ENCODE data around the gene CACNA2D3.
"Not testable (repeated sequence)": the region's sequence is repeated elsewhere in the genome, so short reads cannot be mapped to it uniquely, and the experiment has no call there.

CACNA2D3 gene

DNA sequence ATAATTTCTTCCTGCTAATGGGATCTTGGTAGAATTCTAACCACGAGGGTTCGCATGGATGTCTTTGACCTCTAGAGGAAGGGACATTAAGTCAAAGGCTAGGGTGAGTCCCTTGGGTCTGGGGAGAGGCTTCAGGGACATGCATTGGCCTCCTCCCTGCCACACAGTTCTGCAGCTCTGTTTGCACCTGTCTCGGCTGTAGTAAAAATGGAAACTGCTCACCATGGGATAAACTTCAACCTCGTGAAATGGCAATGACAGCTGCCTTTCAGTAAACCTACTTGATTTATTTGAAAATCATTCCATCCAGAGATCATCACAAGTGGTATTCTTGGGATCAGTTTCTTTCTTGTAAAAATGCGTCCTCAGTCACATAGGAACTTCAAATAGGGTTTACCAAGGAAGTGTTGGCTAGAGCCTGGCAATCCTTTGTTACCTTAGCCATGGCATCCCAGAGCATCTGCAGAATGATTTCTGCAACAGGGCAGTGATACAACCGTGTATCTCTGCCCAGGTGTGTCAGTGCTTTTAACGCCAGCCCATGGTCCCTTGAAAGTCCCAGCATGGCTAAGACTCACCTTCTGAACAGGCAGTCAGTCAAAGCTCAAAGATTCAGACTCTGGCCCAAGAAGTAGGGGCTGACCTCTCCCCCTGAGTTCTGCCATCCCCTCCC, 819.5 kb downstream of the CACNA2D3 start:
- FAIRE-seq: no peak

DNA sequence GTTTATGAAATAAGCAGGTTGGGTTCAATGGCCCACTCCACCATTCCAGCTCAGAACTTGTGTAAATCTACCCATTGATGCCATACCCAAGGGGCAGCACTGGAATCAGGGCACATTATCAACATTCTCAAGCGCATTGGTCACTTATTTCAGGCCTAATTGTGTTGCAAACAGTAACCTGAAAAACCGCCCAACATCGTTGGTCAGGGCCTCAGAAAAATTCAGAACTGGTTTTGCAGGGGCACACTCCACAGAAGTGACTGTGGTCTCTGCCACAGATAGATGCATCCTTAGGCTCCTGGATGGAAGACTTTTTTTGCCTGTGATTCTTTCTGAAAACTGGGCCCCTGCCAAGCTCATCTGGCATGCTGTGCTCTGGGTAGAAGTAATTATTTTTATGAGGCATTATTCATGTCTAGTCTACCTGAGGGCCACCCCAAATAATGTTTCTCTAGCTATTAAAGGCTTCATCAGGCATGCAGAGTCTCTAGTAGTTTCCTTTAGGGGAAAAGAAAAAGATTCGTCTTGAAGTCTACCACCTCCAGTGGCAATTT, 827.2 kb downstream of the CACNA2D3 start:
- no peak for FAIRE-seq

DNA sequence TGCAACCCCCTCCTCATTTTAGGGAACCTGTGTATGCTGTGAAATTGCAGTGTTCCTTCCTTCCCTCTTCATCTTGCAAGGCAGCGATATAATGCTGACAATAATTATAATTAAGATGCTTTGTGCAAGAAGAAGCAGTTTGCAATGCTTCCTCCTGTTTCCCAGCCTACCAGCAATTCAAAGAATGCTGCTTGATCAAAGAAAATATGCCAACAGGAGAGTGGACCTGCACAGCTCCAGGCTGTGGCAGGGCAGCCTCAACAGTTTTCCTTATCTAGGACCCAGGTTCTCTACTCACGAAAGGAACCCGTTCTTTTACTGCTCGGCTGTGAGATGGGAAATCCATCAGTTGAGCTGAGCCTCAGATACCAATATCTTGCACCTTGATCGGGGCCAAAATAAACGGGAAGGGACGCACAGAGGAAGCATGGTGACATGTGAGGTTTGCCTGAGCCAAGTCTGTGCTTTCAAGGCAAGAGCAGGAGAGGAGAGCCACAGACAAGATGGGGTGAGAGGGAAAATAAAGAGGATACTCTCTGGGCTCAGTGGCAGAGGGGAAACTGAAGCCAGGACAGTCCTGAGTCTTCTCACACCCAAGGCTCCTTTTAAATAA, 828.1 kb downstream of the CACNA2D3 start:
- FAIRE-seq: no peak

DNA sequence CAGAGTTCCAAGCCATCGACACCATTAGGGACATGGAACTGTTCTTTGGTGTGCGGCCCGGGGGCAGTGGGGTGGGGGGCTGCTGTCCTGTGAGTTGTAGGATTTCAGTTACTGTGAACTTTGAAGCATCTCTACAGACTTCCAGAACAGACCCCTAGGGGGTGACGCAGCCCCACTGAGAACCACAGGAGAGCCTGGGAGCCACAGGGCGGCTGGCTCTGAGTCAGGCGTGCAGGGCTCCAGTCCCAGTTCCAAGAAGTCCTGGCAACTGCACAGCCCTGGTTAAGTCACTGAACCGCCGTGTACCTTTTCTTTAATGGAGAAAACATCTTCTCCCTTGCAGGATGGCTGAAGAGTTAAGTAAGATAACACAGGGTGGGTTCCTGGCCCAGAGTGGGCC, 829.1 kb downstream of the CACNA2D3 start:
- FAIRE-seq: no peak

DNA sequence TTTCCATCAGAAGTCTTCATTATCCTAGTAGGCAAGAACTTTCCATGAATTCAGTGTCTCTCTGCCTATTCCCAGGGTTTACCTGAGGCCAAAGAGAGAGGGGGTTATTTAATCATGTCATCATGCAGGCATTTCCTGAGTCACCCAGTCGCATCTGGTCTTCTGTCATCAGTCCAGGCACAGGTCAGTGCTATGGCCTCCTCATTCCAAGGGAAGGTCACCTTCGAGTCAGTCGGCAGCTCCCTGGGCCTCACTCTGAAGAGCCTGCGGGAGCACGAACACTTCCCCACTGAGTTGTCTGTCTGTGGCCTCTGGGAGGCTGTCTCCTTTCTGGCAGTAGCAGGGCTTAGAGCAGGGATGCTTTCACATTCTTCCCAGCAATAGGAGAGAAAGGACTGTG, 831.7 kb downstream of the CACNA2D3 start:
- FAIRE-seq: no peak

DNA sequence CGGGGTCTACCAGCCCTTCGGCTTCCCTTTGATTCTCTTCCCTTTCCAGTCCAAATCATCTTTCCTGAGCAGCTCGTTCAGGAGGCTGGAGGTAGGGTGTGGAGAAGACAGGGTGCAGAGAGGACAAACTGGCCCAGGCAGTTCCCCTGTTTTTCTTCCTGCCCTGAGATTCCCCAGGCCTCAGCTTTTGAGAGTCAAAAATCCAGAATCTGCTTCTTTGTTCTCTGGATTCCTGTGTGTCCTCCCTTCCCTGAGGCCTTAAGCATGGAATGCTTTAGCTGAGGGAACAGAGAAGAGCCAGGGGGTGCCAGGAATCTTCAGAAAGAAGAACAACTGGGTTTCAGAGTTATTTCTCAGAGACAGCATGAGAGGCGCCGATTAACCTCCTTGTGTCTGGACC, 832.2 kb downstream of the CACNA2D3 start:
- FAIRE-seq: no peak

DNA sequence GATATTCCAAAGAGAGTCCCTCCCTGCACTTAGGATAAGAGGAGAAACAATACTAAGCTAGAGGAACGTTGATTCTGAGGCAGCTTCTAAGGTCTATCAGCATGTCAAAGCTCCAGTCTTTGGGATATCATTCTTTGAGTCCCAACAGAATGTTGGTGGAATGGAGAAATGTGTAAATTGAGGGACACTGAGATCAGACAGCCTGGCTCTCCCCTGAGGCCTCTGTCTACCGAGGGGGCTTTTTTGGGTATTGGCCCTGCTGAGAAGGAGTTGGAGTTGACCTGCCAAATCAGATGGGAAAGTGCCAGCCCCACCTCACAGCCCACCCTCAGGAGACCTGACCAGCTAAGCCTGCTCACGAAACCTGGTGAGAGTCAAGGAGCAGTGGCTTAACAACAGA, 833.1 kb downstream of the CACNA2D3 start:
- FAIRE-seq: no peak

DNA sequence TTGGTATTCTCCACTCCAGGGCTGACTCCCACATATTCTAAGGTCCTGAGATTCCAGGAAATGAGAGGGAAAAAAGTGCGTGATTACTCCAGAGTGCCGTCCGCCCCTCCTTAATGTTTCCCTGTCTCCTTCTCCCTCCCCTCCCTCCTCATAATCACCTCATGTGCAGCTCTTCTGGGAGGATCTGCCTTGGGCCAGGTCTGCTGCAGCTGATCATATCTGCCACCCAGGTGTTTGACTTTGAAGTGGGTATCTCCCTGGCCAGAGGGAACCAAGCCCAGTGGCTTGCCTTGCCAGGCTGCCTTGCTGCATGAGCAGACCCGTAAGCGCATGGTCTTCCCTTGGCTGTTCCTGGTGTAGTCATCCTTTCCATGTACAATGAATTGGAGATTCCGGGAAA, 833.6 kb downstream of the CACNA2D3 start:
- FAIRE-seq: no peak

DNA sequence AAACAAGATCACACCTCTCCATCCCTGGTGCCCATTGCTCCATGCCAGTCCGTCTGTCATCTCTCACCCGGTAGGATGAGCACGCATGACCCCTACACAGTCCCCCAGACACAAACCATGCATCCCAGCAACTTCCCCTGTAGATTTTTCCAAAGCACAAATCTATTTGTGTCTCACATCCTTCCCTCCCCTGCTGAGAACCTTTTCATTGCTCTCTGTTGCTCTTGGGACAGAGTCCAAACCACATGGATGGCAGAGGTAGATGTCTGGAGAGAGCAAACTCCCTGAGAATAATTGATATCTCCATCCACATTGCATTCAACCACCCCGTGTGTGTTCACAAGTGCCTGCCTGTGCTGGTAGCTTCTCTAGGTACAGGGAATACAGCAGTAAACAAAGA, 835.4 kb downstream of the CACNA2D3 start:
- FAIRE-seq: no peak

DNA sequence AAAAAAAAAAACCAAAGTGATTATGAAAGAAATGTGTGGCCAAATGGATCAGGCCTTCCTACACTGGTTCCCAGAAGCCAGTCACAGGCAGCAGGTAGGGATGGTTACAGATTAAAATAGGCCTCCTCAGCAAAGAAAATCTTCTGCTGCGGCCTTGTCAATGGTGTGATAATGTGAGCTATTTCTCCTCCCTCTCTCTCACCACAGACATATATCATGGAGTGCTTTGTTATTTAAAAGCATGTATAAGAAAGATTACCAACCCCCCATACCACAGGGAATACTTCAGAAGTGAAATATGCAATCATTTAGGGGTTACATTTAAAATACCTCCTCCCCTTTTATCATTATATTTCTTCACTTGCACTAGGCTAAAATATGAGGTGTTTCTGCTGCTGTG, 837.7 kb downstream of the CACNA2D3 start:
- FAIRE-seq: no peak

DNA sequence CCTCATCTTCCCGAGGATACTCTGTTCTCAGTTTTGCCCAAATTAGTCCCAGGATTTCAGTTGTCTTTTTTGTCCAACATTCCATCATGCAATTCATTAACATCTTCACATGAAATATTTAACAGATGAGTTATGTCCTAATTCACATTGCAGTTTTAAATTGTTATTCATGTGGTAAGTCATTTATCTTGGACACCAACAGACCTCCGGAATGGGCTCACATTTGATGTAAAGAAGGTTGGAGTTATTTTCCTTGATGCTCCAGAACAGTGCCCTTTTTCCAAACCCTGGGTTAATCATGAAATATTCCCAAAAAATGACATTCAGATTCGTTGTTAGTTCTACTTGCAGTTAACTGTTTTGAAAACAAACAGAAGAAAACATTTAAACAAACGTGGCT, 838.3 kb downstream of the CACNA2D3 start:
- FAIRE-seq: no peak

DNA sequence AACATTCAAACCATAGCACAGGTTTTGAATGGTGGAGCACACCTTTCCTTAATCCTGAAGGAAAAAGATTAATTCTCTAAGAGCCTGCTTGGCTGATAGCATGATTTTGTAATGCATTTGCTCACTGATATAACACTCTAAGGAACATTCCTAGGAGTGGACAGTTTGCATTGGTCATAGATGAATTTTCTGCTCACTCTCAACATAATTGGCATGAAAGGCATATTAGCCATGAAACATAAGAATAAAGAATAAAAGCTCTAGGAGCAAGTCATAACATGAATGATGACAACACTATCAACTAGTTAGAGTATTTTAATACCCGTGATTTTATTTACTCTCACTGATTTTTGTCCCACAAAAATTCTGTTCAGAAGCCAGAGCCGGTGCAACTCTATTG, 839.8 kb downstream of the CACNA2D3 start:
- FAIRE-seq: no peak

DNA sequence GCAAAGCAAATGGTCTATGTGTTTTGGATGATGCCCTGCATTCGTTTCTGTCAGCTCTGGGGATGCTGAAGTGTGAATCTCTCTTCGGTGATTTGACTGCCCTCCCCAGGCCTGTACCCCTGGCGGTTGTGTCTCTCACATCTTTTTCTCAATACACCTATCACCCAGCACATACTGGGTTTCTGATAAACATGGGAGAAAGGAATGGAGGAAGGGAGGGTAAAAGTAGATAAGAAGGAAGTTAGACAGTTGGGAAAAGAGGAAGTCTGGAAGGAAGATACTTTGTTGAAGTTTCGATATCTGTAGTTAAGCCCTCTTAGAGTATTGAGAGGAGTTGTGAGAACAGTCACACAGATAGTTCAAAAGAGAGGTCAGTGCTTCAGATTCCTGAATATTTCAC, 841.3 kb downstream of the CACNA2D3 start:
- no peak for FAIRE-seq

DNA sequence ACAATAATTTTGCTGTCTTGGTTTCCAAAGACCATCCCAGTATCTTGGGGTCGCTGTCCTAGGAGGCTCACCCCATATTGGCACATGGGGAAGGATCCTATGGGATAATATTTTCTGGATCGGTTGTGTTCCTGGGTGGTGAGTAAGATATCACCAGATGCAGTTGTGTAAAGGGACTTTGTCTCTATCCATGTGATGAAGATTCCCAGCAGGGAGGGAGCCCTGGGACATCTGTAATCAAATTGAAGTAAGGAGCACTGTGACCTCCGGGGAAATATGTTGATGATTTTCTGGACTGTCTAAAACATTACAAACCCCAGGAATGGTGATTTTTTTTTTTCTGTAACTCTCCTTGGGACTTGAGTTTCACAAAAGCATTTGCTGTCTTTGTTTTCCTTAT, 841.7 kb downstream of the CACNA2D3 start:
- no peak for FAIRE-seq

DNA sequence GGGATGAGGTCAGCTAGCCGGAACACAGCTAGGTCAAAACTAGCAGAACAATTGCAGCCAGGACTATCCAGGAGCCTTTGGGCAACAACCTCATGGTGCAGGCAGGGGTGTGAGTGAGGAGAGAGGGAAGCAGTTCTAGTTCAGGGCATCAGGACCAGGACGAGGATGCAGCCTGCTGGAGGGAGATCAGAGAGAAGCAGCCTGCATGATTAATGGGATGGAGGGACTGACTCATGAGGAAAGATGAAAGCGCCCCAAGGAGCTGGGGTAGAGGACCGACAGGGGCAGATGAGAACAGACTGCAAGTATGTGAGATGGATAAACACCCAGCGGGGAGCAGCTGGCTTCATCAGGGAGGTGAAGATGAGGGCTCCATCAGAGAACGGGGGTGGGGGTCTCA, 843.4 kb downstream of the CACNA2D3 start:
- no peak for FAIRE-seq

DNA sequence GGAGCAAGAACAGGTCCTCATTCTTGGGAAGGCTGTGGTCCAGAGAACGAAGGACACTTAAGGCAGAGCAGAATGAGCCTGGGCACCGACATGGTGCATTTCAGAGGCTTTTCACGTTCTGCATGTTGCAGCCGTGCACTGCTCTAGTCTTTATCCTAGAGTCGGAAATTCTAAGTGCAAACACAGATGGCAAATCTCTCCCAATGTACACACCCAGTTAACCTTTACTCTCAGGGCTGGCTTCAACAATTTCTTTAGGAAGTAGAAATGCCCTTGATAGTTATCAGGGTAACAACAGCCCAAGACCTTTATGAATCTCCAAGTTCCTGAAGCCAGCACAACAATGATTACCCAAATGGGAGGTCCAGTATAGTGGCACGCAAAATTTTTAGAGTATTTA, 844.6 kb downstream of the CACNA2D3 start:
- no peak for FAIRE-seq

DNA sequence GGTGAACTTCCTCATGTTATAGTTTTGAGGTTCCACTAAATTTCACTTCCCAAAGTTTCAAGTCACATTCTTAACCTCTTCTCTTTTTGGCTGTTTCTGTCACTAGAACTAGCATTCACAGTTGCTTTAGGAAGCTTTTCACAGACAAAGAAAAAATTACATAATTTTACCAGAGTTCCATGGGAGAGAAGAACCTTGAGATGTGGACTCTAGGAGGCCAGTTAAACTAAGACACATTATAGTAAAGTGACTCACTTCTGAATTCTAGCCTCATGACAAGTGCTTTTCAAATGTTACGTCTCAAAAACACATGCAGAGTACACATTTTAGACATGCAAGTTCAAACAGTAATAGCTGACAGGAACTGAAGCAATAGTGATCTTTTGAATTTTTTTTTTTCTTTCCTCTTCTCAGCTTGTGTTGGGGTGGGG, 845.4 kb downstream of the CACNA2D3 start:
- no peak for FAIRE-seq

DNA sequence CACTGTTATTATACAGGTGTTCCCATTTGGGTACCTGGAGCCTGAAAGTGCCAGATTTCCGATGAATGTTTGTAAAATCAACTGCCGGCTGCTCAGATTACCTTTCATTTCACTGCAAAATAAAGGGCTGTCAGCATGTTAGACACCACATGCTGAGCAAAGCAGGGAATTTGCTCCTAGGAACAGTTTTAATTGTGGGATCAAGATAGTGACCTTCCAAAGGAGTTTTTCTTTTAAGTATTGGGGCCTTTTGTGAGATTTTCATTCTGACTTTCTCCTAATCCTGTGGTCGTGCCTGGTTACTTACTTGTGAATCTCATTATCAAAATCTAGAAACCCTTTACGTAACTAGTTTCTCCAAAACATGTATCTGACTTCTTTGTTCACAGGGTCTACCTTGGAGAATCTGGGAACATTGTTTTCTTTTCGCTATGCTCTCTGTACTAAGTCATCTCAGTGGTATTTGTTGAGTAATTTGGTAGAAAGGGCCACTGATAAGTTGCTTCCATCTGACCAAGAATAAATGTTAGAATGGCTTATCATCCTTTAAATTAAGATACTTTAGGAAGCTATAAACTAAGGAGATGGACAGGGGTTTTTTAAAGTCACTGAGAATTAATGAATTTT, 846.3 kb downstream of the CACNA2D3 start:
- FAIRE-seq: no peak

DNA sequence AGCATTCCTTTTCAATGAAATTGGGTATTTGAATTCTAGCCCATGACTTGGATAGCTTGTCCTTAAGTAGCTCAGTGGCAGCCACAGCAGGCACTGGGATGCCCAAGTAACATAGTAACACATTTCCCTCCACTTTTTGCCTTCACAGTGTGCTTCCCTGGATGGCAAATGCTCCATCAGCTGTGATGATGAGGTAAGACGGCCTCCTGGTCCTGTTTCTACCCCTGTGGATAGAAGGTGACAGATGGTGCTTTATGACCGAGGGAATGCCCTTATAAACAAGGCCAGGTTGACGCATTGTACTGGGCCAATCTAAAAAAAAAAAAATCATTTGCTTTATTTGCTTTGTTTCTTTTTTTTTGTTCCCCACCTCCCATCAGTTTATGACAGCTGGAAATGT, 847.3 kb downstream of the CACNA2D3 start:
- FAIRE-seq: no peak

DNA sequence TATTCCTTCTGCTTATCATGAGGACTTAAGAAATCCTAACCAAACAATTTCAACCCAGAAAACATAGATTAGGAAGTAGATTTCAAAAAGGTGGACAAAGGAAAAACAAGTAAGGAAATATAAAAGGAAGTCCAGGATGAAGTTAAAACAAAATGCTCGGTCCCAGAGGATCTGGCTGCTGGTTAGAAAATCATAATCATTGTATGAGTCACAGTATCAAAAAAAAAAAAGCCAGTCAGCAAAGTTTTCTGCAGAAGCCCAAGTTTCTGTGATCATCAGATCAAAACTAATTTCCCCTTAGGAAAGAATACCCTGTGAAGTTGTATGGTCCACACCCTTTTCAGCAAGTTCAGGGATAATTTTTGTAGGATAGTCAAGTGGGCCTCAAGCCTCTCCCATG, 848.5 kb downstream of the CACNA2D3 start:
- no peak for FAIRE-seq

DNA sequence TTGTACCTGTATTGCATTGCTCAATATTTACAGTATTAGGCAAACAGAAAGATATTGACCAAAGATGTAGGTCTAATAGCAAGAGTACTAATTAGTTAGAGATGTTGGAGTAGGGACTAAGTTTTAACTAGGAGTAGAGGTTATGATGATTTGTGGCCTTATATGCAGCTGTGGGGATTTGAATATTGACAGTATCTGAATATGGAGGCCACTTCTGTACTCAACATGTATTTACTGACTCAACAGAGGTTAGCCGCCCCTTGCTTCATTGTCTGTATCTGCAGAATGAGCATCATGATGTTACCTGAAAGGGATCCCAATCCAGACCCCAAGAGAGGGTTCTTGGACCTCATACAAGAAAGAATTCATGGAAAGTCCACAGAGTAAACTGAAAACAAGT, 855.1 kb downstream of the CACNA2D3 start:
- FAIRE-seq: no peak

DNA sequence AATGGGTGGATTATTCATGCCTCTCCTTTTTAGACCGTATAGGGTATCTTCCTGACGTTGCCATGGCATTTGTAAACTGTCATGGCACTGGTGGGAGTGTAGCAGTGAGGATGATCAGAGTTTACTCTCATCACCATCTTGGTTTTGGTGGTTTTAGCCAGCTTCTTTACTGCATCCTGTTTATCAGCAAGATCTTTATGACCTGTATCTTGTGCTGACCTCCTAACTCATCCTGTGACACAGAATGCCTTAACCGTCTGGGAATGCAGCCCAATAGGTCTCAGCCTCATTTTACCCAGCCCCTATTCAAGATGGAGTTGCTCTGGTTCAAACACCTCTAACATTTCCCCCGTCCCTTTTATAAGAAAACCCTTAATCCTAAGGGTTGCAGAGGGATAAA, 855.6 kb downstream of the CACNA2D3 start:
- FAIRE-seq: not testable (repeated sequence)

DNA sequence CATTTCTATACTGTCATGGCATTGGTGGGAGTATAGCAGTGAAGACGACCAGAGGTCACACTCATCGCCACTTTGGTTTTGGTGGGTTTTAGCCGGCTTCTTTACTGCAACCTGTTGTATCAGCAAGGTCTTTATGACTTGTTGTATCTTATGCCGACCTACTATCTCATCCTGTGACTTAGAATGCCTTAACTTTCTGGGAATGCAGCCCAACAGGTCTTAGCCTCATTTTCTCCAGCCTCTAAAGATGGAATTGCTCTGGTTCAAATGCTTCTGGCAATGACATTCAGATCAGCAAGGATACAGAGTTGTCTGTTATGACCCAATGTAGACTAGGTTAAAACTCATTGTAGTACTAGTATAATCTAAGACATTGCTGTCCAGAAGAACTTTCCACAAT, 860.5 kb downstream of the CACNA2D3 start:
- no peak for FAIRE-seq

All from G401.6 (cell line).